GM12891 (cell line): ENCODE measurements around the gene NDUFB6.

Source experiments
- PAX5 ChIP-seq: IDR thresholded peaks from 2 replicates; pipeline ENCODE4 v1.6.1; 2011; ENCODE audit warnings: low read length, moderate library complexity, mild to moderate bottlenecking; ENCODE audit not compliant: insufficient read depth, severe bottlenecking
- POLR2A ChIP-seq: IDR thresholded peaks from 2 replicates; pipeline ENCODE4 v1.6.1; 2011; ENCODE audit warnings: low read depth, low read length, control low read depth
- POLR2AphosphoS5 ChIP-seq: IDR thresholded peaks from 2 replicates; pipeline ENCODE4 v1.6.1; 2011; ENCODE audit warnings: low read depth, low read length, control low read depth
- POU2F2 ChIP-seq: IDR thresholded peaks from 2 replicates; pipeline ENCODE4 v1.6.1; 2011; ENCODE audit warnings: low read depth, mild to moderate bottlenecking, control low read depth, low read length, moderate library complexity
- SPI1 ChIP-seq: IDR thresholded peaks from 2 replicates; pipeline ENCODE4 v1.6.1; 2011; ENCODE audit warnings: low read depth, low read length, control low read depth
- TAF1 ChIP-seq: IDR thresholded peaks from 2 replicates; pipeline ENCODE4 v1.6.1; 2011; ENCODE audit warnings: low read depth, low read length, control low read depth

- peak; percentile 76; the same call in 1 of the 2 replicates for TF ChIP-seq POLR2AphosphoS5
- TF ChIP-seq POLR2A = peak; percentile 89
- TF ChIP-seq TAF1 = peak; percentile 99
- no peak for TF ChIP-seq SPI1
- no peak for TF ChIP-seq PAX5
- peak; percentile 42; the same call in 1 of the 2 replicates for TF ChIP-seq POU2F2
Measured at GRCh38 chr9:32552172-32552872, 20.6 kb downstream of the NDUFB6 start, which contains the start of the genes SMIM27 and TOPORS.
